GM21619 (cell line): ENCODE measurements around the gene ST14.

ENCODE experiments used
- ATAC-seq: cut with Tn5 transposase; IDR thresholded peaks from one replicate; pipeline ENCODE4 v1.9.1; 2021; ENCODE audit not compliant: unreplicated experiment

Gene ST14

GRCh38 chr11:130133716-130134115, 25.9 kb upstream of the ST14 start:
- ATAC-seq = no peak

GRCh38 chr11:130136107-130136506, 23.5 kb upstream of the ST14 start:
- ATAC-seq = no peak

DNA sequence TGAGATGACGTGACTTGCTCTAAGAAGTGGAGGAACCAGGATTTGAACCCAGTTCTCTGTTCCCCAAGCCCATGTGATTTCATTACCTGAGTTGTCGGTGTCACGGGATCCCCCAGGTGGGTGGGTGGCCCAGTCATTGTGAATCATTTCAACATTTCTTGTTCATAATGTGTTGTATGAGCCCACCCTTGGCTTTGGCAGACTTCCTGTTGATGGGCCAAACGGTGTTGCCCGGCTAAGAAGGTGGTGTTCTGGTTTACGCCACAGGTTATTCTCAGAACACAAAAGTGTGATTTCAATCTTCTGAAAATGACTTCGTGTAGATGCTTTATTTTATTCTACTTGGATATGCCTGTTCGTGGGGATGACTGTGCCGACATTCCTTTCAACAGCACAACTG, 21.6 kb upstream of the ST14 start:
- ATAC-seq = no peak

GRCh38 chr11:130139401-130139800, 20.2 kb upstream of the ST14 start:
- no peak for ATAC-seq

GRCh38 chr11:130141561-130142341, 17.8 kb upstream of the ST14 start:
- ATAC-seq = no peak

- no peak for ATAC-seq
These were observed 15.4 kb upstream of the ST14 start for GRCh38 chr11:130144141-130144540.

GRCh38 chr11:130144861-130145281, 14.7 kb upstream of the ST14 start:
- ATAC-seq = no peak

DNA sequence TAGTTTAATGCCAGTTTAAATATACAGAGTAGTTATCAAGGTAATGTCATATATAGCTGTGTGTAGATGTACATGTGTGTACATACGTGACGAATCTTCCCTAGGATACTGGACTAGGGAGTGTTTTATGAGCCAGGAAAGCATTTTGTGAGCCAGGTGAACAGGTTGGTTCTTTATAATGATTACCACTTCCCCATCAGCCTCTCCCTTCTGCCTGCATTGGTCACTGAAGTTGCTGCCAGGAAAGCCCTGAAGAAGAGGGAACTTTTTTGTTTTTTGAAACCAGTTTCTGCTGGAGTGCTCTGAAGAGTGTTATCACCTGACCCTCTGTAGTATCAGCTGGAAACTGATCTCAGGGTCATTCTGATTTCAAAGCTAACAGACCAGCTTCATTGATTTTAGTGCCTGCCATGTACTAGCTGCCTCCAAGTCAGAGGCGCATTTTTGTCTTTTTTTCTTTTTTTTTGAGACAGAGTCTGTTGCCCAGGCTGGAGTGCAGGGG, 14.2 kb upstream of the ST14 start:
- ATAC-seq = no peak

DNA sequence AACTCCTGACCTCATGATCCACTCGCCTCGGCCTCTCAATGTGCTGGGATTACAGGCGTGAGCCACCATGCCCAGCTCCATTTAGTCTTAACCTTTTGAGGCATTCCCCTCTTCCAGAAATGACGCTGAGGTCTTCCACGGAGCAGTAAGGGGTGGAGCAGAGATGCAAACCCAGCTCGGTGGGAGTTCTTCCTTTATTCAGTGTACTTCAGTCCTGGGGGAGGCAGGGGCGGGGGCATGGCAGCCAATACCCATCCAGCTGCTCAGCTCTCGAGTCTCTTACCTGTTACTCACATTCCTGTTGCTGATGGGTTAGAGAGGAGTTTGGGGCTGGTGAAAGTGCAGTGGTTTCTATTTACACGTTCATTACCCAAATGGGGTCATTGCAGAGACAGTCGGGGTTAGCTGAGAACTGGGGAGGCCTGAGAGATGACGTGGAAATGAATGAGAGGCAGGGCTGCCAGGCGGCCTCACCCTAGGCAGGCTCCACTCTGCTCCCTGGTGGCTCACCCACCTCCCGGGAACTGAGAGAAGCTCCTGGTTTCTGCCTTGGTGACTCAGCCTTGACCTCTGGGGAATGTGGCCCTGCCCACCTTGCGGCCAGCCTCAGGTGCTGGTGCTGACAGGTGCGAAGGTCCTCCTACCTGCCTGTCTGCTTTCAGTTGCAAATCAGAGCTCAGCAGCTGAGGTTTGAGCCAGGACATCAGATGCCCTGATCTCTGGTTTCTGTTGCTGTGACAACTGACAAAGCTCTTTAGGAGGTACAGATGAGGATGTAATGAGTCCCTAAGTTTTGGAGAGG, 13.4 kb upstream of the ST14 start:
- no peak for ATAC-seq

- no peak for ATAC-seq
These were observed 12.8 kb upstream of the ST14 start for GRCh38 chr11:130146796-130147195.

DNA sequence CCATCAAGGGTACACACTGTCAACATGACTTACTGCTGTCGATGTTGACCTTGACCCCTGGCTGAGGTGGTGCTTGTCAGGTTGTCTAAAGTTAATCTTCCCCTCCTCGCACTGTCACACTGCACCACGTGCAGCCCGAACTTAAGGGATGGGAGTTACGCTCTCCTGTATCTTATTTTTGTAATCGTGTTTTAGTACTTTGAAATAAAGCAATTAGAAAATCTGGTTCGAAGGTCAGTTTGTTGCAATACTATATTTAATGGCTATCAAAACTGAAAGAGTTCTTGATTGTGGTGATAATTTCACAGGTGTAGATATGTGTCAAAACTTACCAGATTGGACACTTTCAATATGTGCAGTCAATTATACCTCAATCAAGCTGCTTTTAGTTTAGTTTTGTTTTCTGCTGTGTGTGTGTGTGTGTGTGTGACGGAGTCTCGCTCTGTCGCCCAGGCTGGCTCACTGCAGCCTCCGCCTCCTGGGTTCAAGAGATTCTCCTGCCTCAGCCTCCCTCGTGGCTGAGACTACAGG, 10.7 kb upstream of the ST14 start:
- ATAC-seq = no peak

- ATAC-seq = no peak
These were observed 8.8 kb upstream of the ST14 start for GRCh38 chr11:130150790-130151189.

GRCh38 chr11:130151196-130151595, 8.4 kb upstream of the ST14 start:
- no peak for ATAC-seq

GRCh38 chr11:130156108-130157022, 3.2 kb upstream of the ST14 start:
- no peak for ATAC-seq

DNA sequence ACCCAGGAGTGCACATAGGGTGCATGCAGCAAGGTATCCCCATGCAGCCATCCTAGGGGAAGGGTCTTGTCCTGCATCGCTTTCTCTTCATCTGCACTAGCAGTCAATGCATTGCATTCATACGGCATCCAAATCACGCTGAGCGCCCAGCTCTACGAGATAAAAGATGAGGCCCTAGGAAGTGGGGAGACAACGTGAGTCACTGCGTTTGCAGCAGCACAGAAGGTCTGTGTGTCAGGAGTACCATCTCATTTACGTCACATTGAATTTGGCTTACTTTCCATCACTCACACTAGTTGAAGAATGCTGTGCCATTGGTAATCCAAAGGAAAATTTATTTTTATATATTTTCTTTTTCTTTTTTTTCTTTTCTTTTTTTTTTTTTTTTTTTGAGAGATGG, 2.5 kb upstream of the ST14 start:
- ATAC-seq = no peak

- no peak for ATAC-seq
These were observed 1.7 kb upstream of the ST14 start for GRCh38 chr11:130157840-130158239.

- ATAC-seq = no peak
These were observed 443 bp upstream of the ST14 start for GRCh38 chr11:130159139-130159538.

- no peak for ATAC-seq
These were observed 1.0 kb downstream of the ST14 start for GRCh38 chr11:130160498-130161155.

DNA sequence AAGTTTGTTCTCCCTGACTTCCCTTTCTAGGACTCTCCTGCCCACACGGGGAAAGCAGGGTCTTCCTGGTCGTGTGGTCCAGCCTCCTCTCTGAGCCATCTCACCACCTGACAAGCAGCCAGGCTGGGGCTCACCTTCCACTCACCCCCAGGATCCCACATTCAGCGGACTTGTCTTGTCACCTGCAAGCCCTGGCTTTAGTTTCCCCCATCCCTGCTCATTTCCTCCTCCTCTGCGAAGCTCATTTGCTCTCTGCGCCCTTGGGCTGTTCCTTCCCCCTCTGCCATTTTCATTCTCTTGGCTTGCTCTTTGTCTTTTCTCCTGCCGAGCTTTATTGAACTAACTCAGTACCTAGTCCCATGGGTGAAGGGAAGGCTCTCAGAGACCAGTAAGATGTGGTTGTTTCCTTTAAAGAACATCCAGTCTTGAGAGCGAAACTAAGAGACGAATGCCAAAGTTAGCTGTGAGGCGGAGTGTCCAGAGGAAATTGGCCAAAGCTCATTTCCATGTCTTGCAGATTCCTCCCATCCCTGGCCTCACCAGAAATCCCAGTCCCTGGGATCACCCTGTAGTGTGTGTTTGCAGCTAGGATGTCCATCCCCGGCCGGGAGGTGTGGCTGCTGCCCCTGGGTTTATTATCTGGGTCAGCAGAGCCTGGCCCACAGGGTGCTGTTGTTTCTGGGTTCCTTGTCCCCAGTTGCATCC, 2.0 kb downstream of the ST14 start:
- no peak for ATAC-seq

- ATAC-seq = no peak
These were observed 3.2 kb downstream of the ST14 start for GRCh38 chr11:130162733-130163132.
